Liver (tissue), 3 donors: ENCODE results near the gene YTHDF1.

Experiments
- EGR1 ChIP-seq, 2 donors: IDR thresholded peaks; 2 replicates each; pipeline ENCODE4 v1.6.1; 2016 to 2018; ENCODE audit warnings: antibody characterized with exemption in 2 of 2, low read depth in 2 of 2
- FOXA1 ChIP-seq: IDR thresholded peaks from 2 replicates; pipeline ENCODE4 v1.6.1; 2016; ENCODE audit warnings: antibody characterized with exemption
- TF ChIP-seq, protein P1 (sequence below): fragments of 150-350 bp; IDR thresholded peaks from 2 replicates; pipeline ENCODE4 v1.5.1; 2017; ENCODE audit warnings: improper control_type of control experiment, low read depth, low read length; ENCODE audit not compliant: missing input control
- TF ChIP-seq, protein P2 (sequence below): IDR thresholded peaks from 2 replicates; pipeline ENCODE4 v1.6.1; 2016; ENCODE audit warnings: antibody characterized with exemption, mild to moderate bottlenecking
- donor health status: healthy.
- donor health status: healthy.

DNA sequence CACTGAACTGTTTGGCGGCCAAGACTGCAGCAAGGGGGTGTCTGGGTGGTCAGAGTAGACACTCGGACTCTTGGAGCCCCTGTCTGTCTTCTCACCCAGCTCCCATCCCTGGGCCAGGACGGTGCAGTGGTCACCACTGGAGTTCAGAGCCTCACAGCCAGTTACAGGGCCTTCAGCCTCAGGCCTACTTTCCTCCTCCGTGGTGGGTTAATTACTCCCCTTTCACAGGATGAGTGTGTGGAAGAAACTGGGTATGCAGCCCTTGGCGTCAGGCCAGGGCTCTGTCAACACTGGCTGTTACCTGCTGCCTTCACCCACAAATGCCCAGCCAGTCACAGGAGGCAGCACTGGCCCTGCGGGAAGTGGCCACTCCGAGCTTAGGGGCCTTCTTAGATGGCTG, 1.8 kb upstream of the YTHDF1 start:
- TF ChIP-seq, protein P1, sequence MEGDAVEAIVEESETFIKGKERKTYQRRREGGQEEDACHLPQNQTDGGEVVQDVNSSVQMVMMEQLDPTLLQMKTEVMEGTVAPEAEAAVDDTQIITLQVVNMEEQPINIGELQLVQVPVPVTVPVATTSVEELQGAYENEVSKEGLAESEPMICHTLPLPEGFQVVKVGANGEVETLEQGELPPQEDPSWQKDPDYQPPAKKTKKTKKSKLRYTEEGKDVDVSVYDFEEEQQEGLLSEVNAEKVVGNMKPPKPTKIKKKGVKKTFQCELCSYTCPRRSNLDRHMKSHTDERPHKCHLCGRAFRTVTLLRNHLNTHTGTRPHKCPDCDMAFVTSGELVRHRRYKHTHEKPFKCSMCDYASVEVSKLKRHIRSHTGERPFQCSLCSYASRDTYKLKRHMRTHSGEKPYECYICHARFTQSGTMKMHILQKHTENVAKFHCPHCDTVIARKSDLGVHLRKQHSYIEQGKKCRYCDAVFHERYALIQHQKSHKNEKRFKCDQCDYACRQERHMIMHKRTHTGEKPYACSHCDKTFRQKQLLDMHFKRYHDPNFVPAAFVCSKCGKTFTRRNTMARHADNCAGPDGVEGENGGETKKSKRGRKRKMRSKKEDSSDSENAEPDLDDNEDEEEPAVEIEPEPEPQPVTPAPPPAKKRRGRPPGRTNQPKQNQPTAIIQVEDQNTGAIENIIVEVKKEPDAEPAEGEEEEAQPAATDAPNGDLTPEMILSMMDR: no peak
- TF ChIP-seq EGR1 (IDR thresholded peaks at IDR 0.05; ENCODE audit: low read depth in 2 of 2) (no peak), FOXA1 (no peak)
- TF ChIP-seq, protein P2, sequence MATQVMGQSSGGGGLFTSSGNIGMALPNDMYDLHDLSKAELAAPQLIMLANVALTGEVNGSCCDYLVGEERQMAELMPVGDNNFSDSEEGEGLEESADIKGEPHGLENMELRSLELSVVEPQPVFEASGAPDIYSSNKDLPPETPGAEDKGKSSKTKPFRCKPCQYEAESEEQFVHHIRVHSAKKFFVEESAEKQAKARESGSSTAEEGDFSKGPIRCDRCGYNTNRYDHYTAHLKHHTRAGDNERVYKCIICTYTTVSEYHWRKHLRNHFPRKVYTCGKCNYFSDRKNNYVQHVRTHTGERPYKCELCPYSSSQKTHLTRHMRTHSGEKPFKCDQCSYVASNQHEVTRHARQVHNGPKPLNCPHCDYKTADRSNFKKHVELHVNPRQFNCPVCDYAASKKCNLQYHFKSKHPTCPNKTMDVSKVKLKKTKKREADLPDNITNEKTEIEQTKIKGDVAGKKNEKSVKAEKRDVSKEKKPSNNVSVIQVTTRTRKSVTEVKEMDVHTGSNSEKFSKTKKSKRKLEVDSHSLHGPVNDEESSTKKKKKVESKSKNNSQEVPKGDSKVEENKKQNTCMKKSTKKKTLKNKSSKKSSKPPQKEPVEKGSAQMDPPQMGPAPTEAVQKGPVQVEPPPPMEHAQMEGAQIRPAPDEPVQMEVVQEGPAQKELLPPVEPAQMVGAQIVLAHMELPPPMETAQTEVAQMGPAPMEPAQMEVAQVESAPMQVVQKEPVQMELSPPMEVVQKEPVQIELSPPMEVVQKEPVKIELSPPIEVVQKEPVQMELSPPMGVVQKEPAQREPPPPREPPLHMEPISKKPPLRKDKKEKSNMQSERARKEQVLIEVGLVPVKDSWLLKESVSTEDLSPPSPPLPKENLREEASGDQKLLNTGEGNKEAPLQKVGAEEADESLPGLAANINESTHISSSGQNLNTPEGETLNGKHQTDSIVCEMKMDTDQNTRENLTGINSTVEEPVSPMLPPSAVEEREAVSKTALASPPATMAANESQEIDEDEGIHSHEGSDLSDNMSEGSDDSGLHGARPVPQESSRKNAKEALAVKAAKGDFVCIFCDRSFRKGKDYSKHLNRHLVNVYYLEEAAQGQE: no peak
